OCI-LY3 (cell line): Measurements from ENCODE around the gene ASIC4.

Experiments used
- EZH2phosphoT487 ChIP-seq: fragments of 200-600 bp; shearing (Covaris generic); IDR thresholded peaks from 2 replicates; pipeline ENCODE4 v1.6.1; 2018; ENCODE audit warnings: antibody characterized with exemption, mixed run types, low read depth
- TF ChIP-seq, protein P1 (sequence below): fragments of 200-600, 300-600 bp; sonication (generic); IDR thresholded peaks from 2 replicates; pipeline ENCODE4 v1.5.1; 2014; ENCODE audit warnings: antibody characterized with exemption, low read length, low read depth

DNA sequence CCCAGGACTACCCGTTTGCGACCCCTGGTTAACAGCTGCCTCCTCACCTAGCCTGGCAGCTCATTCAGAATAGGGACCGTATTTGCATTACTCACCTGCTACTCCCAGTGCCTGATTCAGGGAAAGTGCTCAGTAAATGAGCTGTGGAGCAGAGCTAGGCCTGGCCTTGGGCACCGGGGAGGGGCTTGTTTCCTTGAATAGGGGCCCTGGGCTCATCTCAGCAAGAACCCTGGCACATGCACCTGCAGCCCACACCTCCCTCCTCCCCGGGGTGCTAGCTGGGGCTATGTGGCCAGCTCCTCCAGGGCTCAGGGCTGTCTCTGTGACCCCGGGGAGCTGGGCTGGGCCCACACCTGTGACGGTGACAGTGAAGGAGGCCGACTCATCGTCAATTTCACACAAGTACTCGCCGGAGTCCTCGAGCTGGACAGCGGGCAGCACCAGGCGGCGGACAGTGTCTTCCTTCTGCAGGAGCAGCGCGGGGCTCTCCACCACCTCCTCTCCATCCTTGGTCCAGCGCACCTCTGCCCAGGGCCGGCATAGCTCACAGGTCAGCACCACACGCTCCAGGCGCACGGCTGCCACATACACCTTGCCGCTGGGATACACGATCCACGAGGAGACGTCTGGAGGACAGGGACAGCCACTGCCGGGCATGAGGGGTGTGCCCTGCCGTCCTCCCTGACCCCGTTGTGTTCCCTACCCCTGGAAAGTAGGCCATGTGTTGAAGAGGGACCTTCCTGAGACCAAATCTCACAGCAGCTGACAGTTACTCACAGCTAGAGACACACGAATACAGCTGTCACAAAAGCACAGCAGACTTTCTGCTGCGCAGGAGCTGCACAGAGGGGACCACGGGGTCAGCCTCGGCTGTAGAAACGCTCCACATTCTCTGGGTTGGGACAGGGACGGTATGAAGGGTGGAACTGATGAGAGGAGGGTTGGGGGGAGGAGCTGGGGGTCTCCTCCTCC lies 48.1 kb downstream of the ASIC4 start:
- TF ChIP-seq, protein P1, sequence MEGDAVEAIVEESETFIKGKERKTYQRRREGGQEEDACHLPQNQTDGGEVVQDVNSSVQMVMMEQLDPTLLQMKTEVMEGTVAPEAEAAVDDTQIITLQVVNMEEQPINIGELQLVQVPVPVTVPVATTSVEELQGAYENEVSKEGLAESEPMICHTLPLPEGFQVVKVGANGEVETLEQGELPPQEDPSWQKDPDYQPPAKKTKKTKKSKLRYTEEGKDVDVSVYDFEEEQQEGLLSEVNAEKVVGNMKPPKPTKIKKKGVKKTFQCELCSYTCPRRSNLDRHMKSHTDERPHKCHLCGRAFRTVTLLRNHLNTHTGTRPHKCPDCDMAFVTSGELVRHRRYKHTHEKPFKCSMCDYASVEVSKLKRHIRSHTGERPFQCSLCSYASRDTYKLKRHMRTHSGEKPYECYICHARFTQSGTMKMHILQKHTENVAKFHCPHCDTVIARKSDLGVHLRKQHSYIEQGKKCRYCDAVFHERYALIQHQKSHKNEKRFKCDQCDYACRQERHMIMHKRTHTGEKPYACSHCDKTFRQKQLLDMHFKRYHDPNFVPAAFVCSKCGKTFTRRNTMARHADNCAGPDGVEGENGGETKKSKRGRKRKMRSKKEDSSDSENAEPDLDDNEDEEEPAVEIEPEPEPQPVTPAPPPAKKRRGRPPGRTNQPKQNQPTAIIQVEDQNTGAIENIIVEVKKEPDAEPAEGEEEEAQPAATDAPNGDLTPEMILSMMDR, result no peak
- no peak for TF ChIP-seq EZH2phosphoT487
